Measurements from ENCODE around the gene LOXHD1. TPM values are rescaled to one million over a fixed set of nuclear protein-coding genes. Genes with fewer than 3 reads are reported as not detected.

Gene LOXHD1
- total RNA-seq, 1 donor from 2014 or later, result 2.9 TPM

GRCh38 chr18:46574743-46575115 is 82.3 kb downstream of the LOXHD1 start:
- Histone ChIP-seq H3K4me3 (no peak overlapping the region), H3K27ac (no peak overlapping the region), H3K27me3 (ENCODE audit: low read depth) (no peaks in the 10 kb centered on the region), H3K36me3 (no peaks in the 10 kb centered on the region), H3K9me3 (no peaks in the 10 kb centered on the region), H3K4me1 (no peaks in the 10 kb centered on the region)
- DNase-seq, result no peak
- no peak for TF ChIP-seq CTCF (IDR thresholded peaks at IDR 0.05)
- intact Hi-C loops (cut with DNase I), result no loop called here
- ATAC-seq, result no peak

GRCh38 chr18:46574000-46574742 is 82.8 kb downstream of the LOXHD1 start:
- H3K27ac ChIP-seq, result no peak overlapping the region
- no peaks in the 10 kb centered on the region for H3K9me3 ChIP-seq
- H3K4me3 ChIP-seq, result no peak overlapping the region
- no peaks in the 10 kb centered on the region for H3K36me3 ChIP-seq
- no peaks in the 10 kb centered on the region for H3K4me1 ChIP-seq
- intact Hi-C loops (cut with DNase I), result no loop called here
- no peaks in the 10 kb centered on the region for H3K27me3 ChIP-seq (ENCODE audit: low read depth)
- TF ChIP-seq CTCF (IDR thresholded peaks at IDR 0.05), result no peak
- DNase-seq (no peak), ATAC-seq (no peak)

GRCh38 chr18:46573156-46573555 is 83.9 kb downstream of the LOXHD1 start:
- H3K36me3 ChIP-seq, result no peaks in the 10 kb centered on the region
- H3K4me1 ChIP-seq, result no peaks in the 10 kb centered on the region
- ATAC-seq (no peak), DNase-seq (no peak)
- intact Hi-C loops (cut with DNase I), result no loop called here
- H3K4me3 ChIP-seq, result no peak overlapping the region
- H3K27ac ChIP-seq, result no peak overlapping the region
- TF ChIP-seq CTCF (IDR thresholded peaks at IDR 0.05), result no peak
- H3K9me3 ChIP-seq, result no peaks in the 10 kb centered on the region
- no peaks in the 10 kb centered on the region for H3K27me3 ChIP-seq (ENCODE audit: low read depth)

- ATAC-seq (no peak), DNase-seq (no peak)
- H3K4me3 ChIP-seq, result no peak overlapping the region
- H3K4me1 ChIP-seq, result no peaks in the 10 kb centered on the region
- intact Hi-C loops (cut with DNase I), result no loop called here
- H3K27ac ChIP-seq, result no peak overlapping the region
- no peaks in the 10 kb centered on the region for H3K27me3 ChIP-seq (ENCODE audit: low read depth)
- H3K9me3 ChIP-seq, result no peaks in the 10 kb centered on the region
- H3K36me3 ChIP-seq, result no peaks in the 10 kb centered on the region
- TF ChIP-seq CTCF (IDR thresholded peaks at IDR 0.05), result no peak
Measured at GRCh38 chr18:46571756-46572155, 85.3 kb downstream of the LOXHD1 start.

- no peak for TF ChIP-seq CTCF (IDR thresholded peaks at IDR 0.05)
- Histone ChIP-seq H3K27me3 (ENCODE audit: low read depth) (no peaks in the 10 kb centered on the region), H3K9me3 (no peaks in the 10 kb centered on the region), H3K4me1 (no peaks in the 10 kb centered on the region), H3K4me3 (no peak overlapping the region), H3K36me3 (no peaks in the 10 kb centered on the region), H3K27ac (no peak overlapping the region)
- ATAC-seq, result no peak
- intact Hi-C loops (cut with DNase I), result no loop called here
- DNase-seq, result no peak
Measured at GRCh38 chr18:46570666-46571065, 86.4 kb downstream of the LOXHD1 start.

Data from lower lobe of right lung (tissue), 2 donors.